Esophagus squamous epithelium (tissue), 5 donors: ENCODE results near the gene ADD3. TPM values are rescaled to one million over a fixed set of nuclear protein-coding genes. Genes with fewer than 3 reads are reported as not detected.

Source experiments
- DNase-seq: peaks from one replicate; lab custom pipeline; 2025; lab: John Stamatoyannopoulos, UW
- H3K27ac ChIP-seq, 4 donors: fragments of 200-600 bp; sonication (generic); one replicate each; pipeline ENCODE4 v1.5.1; 2016 to 2019; ENCODE audit warnings: mild to moderate bottlenecking in 1 of 4
- H3K27me3 ChIP-seq, 4 donors: fragments of 200-600 bp; sonication (generic); 1 replicate in 3 of 4; 2 replicates in 1 of 4; pipeline versions ENCODE4 v1.5.1 to v1.6.0; 2017 to 2021; ENCODE audit warnings: antibody characterized with exemption in 1 of 4
- H3K36me3 ChIP-seq, 3 donors: fragments of 200-600 bp; sonication (generic); one replicate each; pipeline ENCODE4 v1.5.1; 2016 to 2019
- H3K4me1 ChIP-seq, 3 donors: fragments of 200-600 bp; sonication (generic); one replicate each; pipeline ENCODE4 v1.5.1; 2017 to 2019
- H3K4me3 ChIP-seq, 4 donors: fragments of 200-600 bp; sonication (generic); 1 replicate in 3 of 4; 2 replicates in 1 of 4; pipeline ENCODE4 v1.5.1; 2016 to 2019; ENCODE audit warnings: mild to moderate bottlenecking in 2 of 4, moderate library complexity in 1 of 4
- H3K9me3 ChIP-seq, 3 donors: fragments of 200-600 bp; sonication (generic); one replicate each; pipeline ENCODE4 v1.5.1; 2016 to 2019
- CTCF ChIP-seq, 6 experiments: fragments of 450-650 bp in 4 of 6; fragments of 200-600 bp in 2 of 6; sonication (generic) in 2 of 6; IDR thresholded peaks; one replicate each; pipeline ENCODE4 v1.5.1; 2016 to 2019; ENCODE audit warnings: antibody characterized with exemption in 6 of 6, mild to moderate bottlenecking in 4 of 6, moderate library complexity in 4 of 6
- POLR2A ChIP-seq, 4 donors: fragments of 450-650 bp; IDR thresholded peaks; one replicate each; pipeline ENCODE4 v1.6.1; 2017; ENCODE audit warnings: antibody characterized with exemption in 4 of 4, mild to moderate bottlenecking in 4 of 4, moderate library complexity in 3 of 4
- WGBS, 2 donors: methylation state at CpG; one replicate each; pipeline ENCODE4 v1.1.5; 2018; 5-methylcytosine and 5-hydroxymethylcytosine counted together
- intact Hi-C: fragments of 100-400 bp; cut with DNase I; formaldehyde crosslinking; loops from one replicate; pipeline ENCODE4 v1.15.0; 2022
- total RNA-seq, 4 donors: library from RNA; depleted of rRNA; stranded (reverse); fragments of >200 nt; gene quantifications; one replicate each; pipeline ENCODE4 v1.1.0, GENCODE V29; 2016
- donor health status: DM: yes; HTN: yes; CAD: no.

The ADD3 gene
- total RNA-seq, 4 donors from 2014 or later: 52.5 to 214 (median 145) TPM

DNA sequence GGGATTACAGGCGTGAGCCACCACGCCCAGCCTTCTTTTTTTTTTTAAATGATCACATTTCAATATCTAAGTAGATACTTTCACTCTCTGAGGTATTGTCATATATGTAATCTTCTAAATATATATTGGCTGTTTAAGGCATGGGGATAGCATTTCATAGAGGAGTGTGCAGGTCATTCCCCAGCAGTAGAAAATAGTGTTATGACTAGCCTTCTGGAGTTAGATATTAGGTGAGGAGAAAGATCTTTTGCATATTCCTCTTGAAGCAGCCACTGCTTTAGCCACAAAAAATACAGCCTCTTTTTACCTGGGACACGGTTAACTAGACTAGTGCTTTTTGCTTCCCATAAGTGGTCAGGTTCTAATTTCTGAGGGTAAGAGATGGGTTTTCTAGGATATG is 28.9 kb downstream of the ADD3 start:
- WGBS, 2 donors: 87 to 88% methylated on average over 3 of the region's 3 CpGs
- Histone ChIP-seq H3K4me3 (no peak overlapping the region), H3K9me3 (no peaks in the 10 kb centered on the region), H3K36me3 (no peaks in the 10 kb centered on the region), H3K4me1 (peaks cover 3 to 67% (median 7%) of the 10 kb centered on the region in 3 donors), H3K27ac (no peak overlapping the region), H3K27me3 (no peaks in the 10 kb centered on the region)
- TF ChIP-seq POLR2A (IDR thresholded peaks at IDR 0.05) (no peak), CTCF (IDR thresholded peaks at IDR 0.05) (no peak)
- intact Hi-C loops: no loop called here
- DNase-seq: no peak

DNA sequence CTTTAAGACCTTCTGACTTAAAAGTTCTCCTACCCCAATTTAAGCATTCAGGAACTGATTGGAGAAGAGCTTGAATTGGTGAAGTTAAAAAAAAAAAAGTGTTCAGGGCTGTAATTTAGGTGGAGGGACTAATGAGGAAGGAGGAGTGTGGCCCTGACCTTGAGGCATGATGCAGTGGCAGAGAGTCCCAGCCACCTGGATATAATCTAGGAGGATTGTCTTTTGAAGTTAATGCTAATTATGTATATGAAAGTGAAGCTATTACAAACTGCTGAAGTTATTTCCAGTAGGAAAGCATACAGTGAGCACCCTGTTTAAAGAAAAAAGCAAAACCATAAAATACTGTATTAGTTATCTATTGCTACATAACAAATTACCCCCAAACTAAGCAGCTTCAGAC is 31.5 kb downstream of the ADD3 start:
- Histone ChIP-seq H3K9me3 (no peaks in the 10 kb centered on the region), H3K4me1 (peaks cover 0 to 44% (median 8%) of the 10 kb centered on the region in 3 donors), H3K27ac (no peak overlapping the region), H3K36me3 (no peaks in the 10 kb centered on the region), H3K4me3 (no peak overlapping the region), H3K27me3 (no peaks in the 10 kb centered on the region)
- no peak for DNase-seq
- no peak for TF ChIP-seq POLR2A (IDR thresholded peaks at IDR 0.05)
- no peak for TF ChIP-seq CTCF (IDR thresholded peaks at IDR 0.05)
- intact Hi-C loops: no loop called here

GRCh38 chr10:110040108-110040507 is 32.3 kb downstream of the ADD3 start:
- no peak overlapping the region for H3K4me3 ChIP-seq
- DNase-seq: no peak
- no peaks in the 10 kb centered on the region for H3K27me3 ChIP-seq
- no peaks in the 10 kb centered on the region for H3K36me3 ChIP-seq
- TF ChIP-seq CTCF (IDR thresholded peaks at IDR 0.05): no peak
- no peak for TF ChIP-seq POLR2A (IDR thresholded peaks at IDR 0.05)
- H3K4me1 ChIP-seq: peaks cover 0 to 35% (median 5%) of the 10 kb centered on the region in 3 donors
- H3K9me3 ChIP-seq: no peaks in the 10 kb centered on the region
- intact Hi-C loops: no loop called here
- no peak overlapping the region for H3K27ac ChIP-seq
- 65 to 73% methylated on average over 1 of the region's 1 CpG for WGBS, 2 donors

- WGBS, 2 donors: 84 to 92% methylated on average over 9 of the region's 9 CpGs
- Histone ChIP-seq H3K4me3 (no peak overlapping the region), H3K9me3 (no peaks in the 10 kb centered on the region), H3K36me3 (no peaks in the 10 kb centered on the region), H3K27ac (no peak overlapping the region), H3K27me3 (no peaks in the 10 kb centered on the region), H3K4me1 (peaks cover 0 to 28% (median 5%) of the 10 kb centered on the region in 3 donors)
- DNase-seq: no peak
- intact Hi-C loops: no loop called here
- TF ChIP-seq POLR2A (IDR thresholded peaks at IDR 0.05) (no peak), CTCF (IDR thresholded peaks at IDR 0.05) (no peak)
Measured at GRCh38 chr10:110040767-110041478, 33.1 kb downstream of the ADD3 start.

DNA sequence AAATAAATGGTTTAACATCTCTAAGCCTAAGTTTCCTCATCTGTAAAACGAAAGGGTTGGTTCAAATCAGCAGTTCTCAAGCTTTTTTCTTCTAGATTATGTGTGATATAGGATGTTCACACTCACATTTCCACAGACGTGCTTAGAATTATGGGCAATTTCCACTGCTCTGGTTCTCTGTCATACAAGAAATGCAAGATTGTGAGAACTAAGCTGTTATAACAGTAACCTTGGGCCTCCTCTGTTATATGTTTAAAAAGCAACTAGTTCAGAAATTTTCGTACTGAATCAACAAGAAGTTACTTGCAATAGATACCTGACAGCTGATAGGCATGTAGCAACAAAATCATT is 33.7 kb downstream of the ADD3 start:
- intact Hi-C loops: no loop called here
- WGBS, 2 donors: 50 to 53% methylated on average over 3 of the region's 3 CpGs
- TF ChIP-seq CTCF (IDR thresholded peaks at IDR 0.05) (no peak), POLR2A (IDR thresholded peaks at IDR 0.05) (no peak)

More for the DNA sequence above, 33.7 kb downstream of the ADD3 start:
- H3K4me3 ChIP-seq: no peak overlapping the region
- H3K4me1 ChIP-seq: peaks cover 0 to 27% (median 5%) of the 10 kb centered on the region in 3 donors
- DNase-seq: no peak
- no peaks in the 10 kb centered on the region for H3K27me3 ChIP-seq
- H3K27ac ChIP-seq: no peak overlapping the region
- H3K36me3 ChIP-seq: no peaks in the 10 kb centered on the region
- no peaks in the 10 kb centered on the region for H3K9me3 ChIP-seq
